ENCODE results near the gene XYLT1. TPM values are rescaled to one million over a fixed set of nuclear protein-coding genes. Genes with fewer than 3 reads are reported as not detected.
A peak's percentile ranks its signal among the peaks of the same experiment; 100 is the strongest.

Gene XYLT1
- polyA plus RNA-seq, 1 of the 3 experiments (the other 2 are of a cell fraction): 17.6 TPM

- TF ChIP-seq, protein P1, sequence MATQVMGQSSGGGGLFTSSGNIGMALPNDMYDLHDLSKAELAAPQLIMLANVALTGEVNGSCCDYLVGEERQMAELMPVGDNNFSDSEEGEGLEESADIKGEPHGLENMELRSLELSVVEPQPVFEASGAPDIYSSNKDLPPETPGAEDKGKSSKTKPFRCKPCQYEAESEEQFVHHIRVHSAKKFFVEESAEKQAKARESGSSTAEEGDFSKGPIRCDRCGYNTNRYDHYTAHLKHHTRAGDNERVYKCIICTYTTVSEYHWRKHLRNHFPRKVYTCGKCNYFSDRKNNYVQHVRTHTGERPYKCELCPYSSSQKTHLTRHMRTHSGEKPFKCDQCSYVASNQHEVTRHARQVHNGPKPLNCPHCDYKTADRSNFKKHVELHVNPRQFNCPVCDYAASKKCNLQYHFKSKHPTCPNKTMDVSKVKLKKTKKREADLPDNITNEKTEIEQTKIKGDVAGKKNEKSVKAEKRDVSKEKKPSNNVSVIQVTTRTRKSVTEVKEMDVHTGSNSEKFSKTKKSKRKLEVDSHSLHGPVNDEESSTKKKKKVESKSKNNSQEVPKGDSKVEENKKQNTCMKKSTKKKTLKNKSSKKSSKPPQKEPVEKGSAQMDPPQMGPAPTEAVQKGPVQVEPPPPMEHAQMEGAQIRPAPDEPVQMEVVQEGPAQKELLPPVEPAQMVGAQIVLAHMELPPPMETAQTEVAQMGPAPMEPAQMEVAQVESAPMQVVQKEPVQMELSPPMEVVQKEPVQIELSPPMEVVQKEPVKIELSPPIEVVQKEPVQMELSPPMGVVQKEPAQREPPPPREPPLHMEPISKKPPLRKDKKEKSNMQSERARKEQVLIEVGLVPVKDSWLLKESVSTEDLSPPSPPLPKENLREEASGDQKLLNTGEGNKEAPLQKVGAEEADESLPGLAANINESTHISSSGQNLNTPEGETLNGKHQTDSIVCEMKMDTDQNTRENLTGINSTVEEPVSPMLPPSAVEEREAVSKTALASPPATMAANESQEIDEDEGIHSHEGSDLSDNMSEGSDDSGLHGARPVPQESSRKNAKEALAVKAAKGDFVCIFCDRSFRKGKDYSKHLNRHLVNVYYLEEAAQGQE (IDR thresholded peaks at IDR 0.05; ENCODE audit: low read depth, low read length): no peak
- no peak for TF ChIP-seq SIN3A (IDR thresholded peaks at IDR 0.05; ENCODE audit: borderline replicate concordance, low read depth, low read length)
These were observed 152.5 kb downstream of the XYLT1 start (continued) for GRCh38 chr16:17318238-17318637.

- H3K9me2 ChIP-seq: no peaks in the 10 kb centered on the region
- no peak overlapping the region for H3K4me3 ChIP-seq (ENCODE audit: low read depth in 2 of 2, low read length in 1 of 2)
- H3K79me2 ChIP-seq (ENCODE audit: insufficient read depth): peaks cover 100% of the 10 kb centered on the region
- no peak overlapping the region for H3K4me2 ChIP-seq
- H3K27ac ChIP-seq (ENCODE audit: low read depth in 2 of 2, low read length in 1 of 2): no peak overlapping the region; a peak in 1 of 4 replicates
- TF ChIP-seq RAD21 (IDR thresholded peaks at IDR 0.05; ENCODE audit: low read length): no peak
- TF ChIP-seq, protein P2, sequence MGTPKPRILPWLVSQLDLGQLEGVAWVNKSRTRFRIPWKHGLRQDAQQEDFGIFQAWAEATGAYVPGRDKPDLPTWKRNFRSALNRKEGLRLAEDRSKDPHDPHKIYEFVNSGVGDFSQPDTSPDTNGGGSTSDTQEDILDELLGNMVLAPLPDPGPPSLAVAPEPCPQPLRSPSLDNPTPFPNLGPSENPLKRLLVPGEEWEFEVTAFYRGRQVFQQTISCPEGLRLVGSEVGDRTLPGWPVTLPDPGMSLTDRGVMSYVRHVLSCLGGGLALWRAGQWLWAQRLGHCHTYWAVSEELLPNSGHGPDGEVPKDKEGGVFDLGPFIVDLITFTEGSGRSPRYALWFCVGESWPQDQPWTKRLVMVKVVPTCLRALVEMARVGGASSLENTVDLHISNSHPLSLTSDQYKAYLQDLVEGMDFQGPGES (IDR thresholded peaks at IDR 0.05; ENCODE audit: low read depth, low read length): no peak
- TF ChIP-seq JUND (IDR thresholded peaks at IDR 0.05): no peak
- H2AFZ ChIP-seq (ENCODE audit: low read depth): no peak overlapping the region
- H3K9me3 ChIP-seq: no peaks in the 10 kb centered on the region
- WGBS (ENCODE audit: low lambda C conversion rate): 93% methylated on average over 4 of the region's 4 CpGs
- peaks cover 100% of the 10 kb centered on the region for H4K20me1 ChIP-seq (ENCODE audit: insufficient read depth)
- ChIA-PET CTCF (interaction anchor here (1.5 kb wide), 1 partner anchor 152 kb away, joined by 4 read pairs; no protein-coding TSS in a partner anchor), POLR2A (no interaction called here)
- H3K9ac ChIP-seq: no peak overlapping the region
- peaks cover 11% of the 10 kb centered on the region for H3F3A ChIP-seq (replicated peaks; ENCODE audit: insufficient read depth)
- DNase-seq: no peak
- peaks cover 18 to 30% of the 10 kb centered on the region in 2 experiments; a peak in 3 of 4 replicates for H3K4me1 ChIP-seq (ENCODE audit: control insufficient read depth in 1 of 2, insufficient read depth in 2 of 2, low read depth in 1 of 2, low read length in 1 of 2)
- no peaks in the 10 kb centered on the region for H3K36me3 ChIP-seq (replicated peaks in 1 of 2; ENCODE audit: control insufficient read depth in 1 of 2, insufficient read depth in 2 of 2, low read length in 1 of 2)
- H3K27me3 ChIP-seq (ENCODE audit: insufficient read depth): no peaks in the 10 kb centered on the region
These were observed 154.8 kb downstream of the XYLT1 start for GRCh38 chr16:17316005-17316404.

DNA sequence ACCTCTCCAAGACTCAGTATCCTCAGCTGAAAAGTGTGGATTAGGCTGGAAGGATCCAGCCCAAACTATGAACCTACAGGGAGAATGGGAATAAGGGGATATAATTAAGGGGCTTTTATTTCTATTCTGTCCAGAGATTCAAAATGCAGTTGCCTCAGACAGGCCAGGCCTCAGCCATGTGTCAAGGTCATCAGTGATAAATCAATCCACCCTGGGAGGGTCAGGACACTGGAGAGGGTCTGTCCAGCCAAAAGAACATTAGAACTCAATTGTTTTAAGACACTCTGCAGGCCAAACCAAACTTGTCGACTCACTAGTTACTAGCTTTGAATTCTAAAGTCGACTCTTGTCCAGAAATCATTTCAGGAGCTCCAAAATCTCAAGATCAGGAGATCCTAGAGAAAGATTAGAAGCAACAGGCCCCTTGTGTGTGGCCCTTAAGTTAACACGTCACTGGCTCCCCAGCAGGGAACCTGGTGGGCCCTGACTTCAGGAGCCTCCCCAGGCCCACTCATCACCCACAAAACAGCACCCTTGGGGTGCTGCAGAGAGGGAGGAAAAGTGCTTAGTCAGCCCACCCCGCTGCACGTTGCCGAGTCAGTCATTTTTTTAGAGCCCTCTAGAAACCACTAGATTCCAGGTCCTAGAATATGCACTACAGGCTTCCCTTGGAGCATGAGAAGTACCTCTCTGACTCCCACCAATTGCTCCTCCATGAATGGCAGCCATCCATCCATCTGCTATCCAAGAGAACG is 156.8 kb downstream of the XYLT1 start:
- Histone ChIP-seq H3K4me3 (ENCODE audit: low read depth in 2 of 2, low read length in 1 of 2) (no peak overlapping the region), H4K20me1 (ENCODE audit: insufficient read depth) (peaks cover 100% of the 10 kb centered on the region), H3F3A (replicated peaks; ENCODE audit: insufficient read depth) (peaks cover 16% of the 10 kb centered on the region), H3K9me2 (no peaks in the 10 kb centered on the region), H3K36me3 (replicated peaks in 1 of 2; ENCODE audit: control insufficient read depth in 1 of 2, insufficient read depth in 2 of 2, low read length in 1 of 2) (peaks cover 0 to 3% of the 10 kb centered on the region in 2 experiments), H3K9ac (no peak overlapping the region), H3K79me2 (ENCODE audit: insufficient read depth) (peaks cover 100% of the 10 kb centered on the region), H3K4me2 (no peak overlapping the region; the same call in 1 of the 2 replicates), H3K27ac (ENCODE audit: low read depth in 2 of 2, low read length in 1 of 2) (peak overlapping the region; percentile 69 to 94), H3K4me1 (ENCODE audit: control insufficient read depth in 1 of 2, insufficient read depth in 2 of 2, low read depth in 1 of 2, low read length in 1 of 2) (peaks cover 18 to 30% of the 10 kb centered on the region in 2 experiments; a peak in 3 of 4 replicates), H3K27me3 (ENCODE audit: insufficient read depth) (no peaks in the 10 kb centered on the region), H3K9me3 (no peaks in the 10 kb centered on the region), H2AFZ (ENCODE audit: low read depth) (no peak overlapping the region)
- no peak for DNase-seq
- 68% methylated on average over 7 of the region's 7 CpGs for WGBS (ENCODE audit: low lambda C conversion rate)
- ChIA-PET CTCF (interaction anchor here (1.4 to 1.5 kb wide), 2 partner anchors 9 to 154 kb away, joined by 4 read pairs; no protein-coding TSS in a partner anchor), POLR2A (no interaction called here)
- no peak for TF ChIP-seq USF1 (IDR thresholded peaks at IDR 0.05; ENCODE audit: borderline replicate concordance, low read depth)
- TF ChIP-seq, protein P1 (IDR thresholded peaks at IDR 0.05; ENCODE audit: low read depth, low read length): no peak
- TF ChIP-seq ELF1 (IDR thresholded peaks at IDR 0.05): no peak
- no peak for TF ChIP-seq RAD21 (IDR thresholded peaks at IDR 0.05; ENCODE audit: low read length)
- no peak for TF ChIP-seq RFX5 (IDR thresholded peaks at IDR 0.05; ENCODE audit: low read length)
- TF ChIP-seq RCOR1 (IDR thresholded peaks at IDR 0.05; ENCODE audit: low read length): no peak
- TF ChIP-seq GATA2 (CRISPR knock-in tag; IDR thresholded peaks at IDR 0.05): no peak
- TF ChIP-seq, protein P3, sequence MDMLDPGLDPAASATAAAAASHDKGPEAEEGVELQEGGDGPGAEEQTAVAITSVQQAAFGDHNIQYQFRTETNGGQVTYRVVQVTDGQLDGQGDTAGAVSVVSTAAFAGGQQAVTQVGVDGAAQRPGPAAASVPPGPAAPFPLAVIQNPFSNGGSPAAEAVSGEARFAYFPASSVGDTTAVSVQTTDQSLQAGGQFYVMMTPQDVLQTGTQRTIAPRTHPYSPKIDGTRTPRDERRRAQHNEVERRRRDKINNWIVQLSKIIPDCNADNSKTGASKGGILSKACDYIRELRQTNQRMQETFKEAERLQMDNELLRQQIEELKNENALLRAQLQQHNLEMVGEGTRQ (IDR thresholded peaks at IDR 0.05; ENCODE audit: borderline replicate concordance, low read depth, low read length): no peak
- TF ChIP-seq FOXM1 (IDR thresholded peaks at IDR 0.05; ENCODE audit: low read depth): no peak
- TF ChIP-seq TCF12 (IDR thresholded peaks at IDR 0.05): no peak

Data from SK-N-SH (cell line).